ENCODE measurements around the gene CHCHD5. TPM values are rescaled to one million over a fixed set of nuclear protein-coding genes. Genes with fewer than 3 reads are reported as not detected.

CHCHD5 gene
- total RNA-seq, 4 donors from 2014 or later: 16.6 to 31.2 (median 18.4) TPM

GRCh38 chr2:112629224-112629623 lies 44.8 kb downstream of the CHCHD5 start:
- H3K4me1 ChIP-seq: peaks cover 24 to 63% (median 44%) of the 10 kb centered on the region in 3 donors
- DNase-seq: no peak
- H3K4me3 ChIP-seq: no peak overlapping the region
- no peak for TF ChIP-seq CTCF (IDR thresholded peaks at IDR 0.05)
- peaks cover 0 to 2% (median 0%) of the 10 kb centered on the region in 4 donors for H3K27me3 ChIP-seq
- H3K9me3 ChIP-seq: no peaks in the 10 kb centered on the region
- 77 to 82% methylated on average over 6 of the region's 6 CpGs for WGBS, 2 donors
- H3K27ac ChIP-seq: no peak overlapping the region
- H3K36me3 ChIP-seq: no peaks in the 10 kb centered on the region
- intact Hi-C loops (cut with DNase I): no loop called here

GRCh38 chr2:112629823-112630222 lies 45.4 kb downstream of the CHCHD5 start:
- no peak for DNase-seq
- no peak overlapping the region for H3K4me3 ChIP-seq
- H3K36me3 ChIP-seq: no peaks in the 10 kb centered on the region
- no peak overlapping the region for H3K27ac ChIP-seq
- intact Hi-C loops (cut with DNase I): no loop called here
- no peaks in the 10 kb centered on the region for H3K9me3 ChIP-seq
- WGBS, 2 donors: 79 to 91% methylated on average over 8 of the region's 8 CpGs
- peaks cover 0 to 6% (median 0%) of the 10 kb centered on the region in 4 donors for H3K27me3 ChIP-seq
- H3K4me1 ChIP-seq: peaks cover 24 to 57% (median 38%) of the 10 kb centered on the region in 3 donors
- TF ChIP-seq CTCF (IDR thresholded peaks at IDR 0.05) (no peak), POLR2A (IDR thresholded peaks at IDR 0.05) (no peak)

GRCh38 chr2:112630268-112630667 lies 45.9 kb downstream of the CHCHD5 start:
- Histone ChIP-seq H3K9me3 (no peaks in the 10 kb centered on the region), H3K4me1 (peaks cover 24 to 53% (median 34%) of the 10 kb centered on the region in 3 donors), H3K4me3 (no peak overlapping the region), H3K27ac (no peak overlapping the region), H3K27me3 (peaks cover 0 to 6% (median 0%) of the 10 kb centered on the region in 4 donors), H3K36me3 (no peaks in the 10 kb centered on the region)
- 51 to 61% methylated on average over 4 of the region's 4 CpGs for WGBS, 2 donors
- intact Hi-C loops (cut with DNase I): no loop called here
- TF ChIP-seq POLR2A (IDR thresholded peaks at IDR 0.05): no peak
- TF ChIP-seq CTCF (IDR thresholded peaks at IDR 0.05): no peak
- DNase-seq: no peak

- DNase-seq: no peak
- intact Hi-C loops (cut with DNase I): no loop called here
- H3K9me3 ChIP-seq: no peaks in the 10 kb centered on the region
Observed at GRCh38 chr2:112633708-112634107, 49.3 kb downstream of the CHCHD5 start.

More at GRCh38 chr2:112633708-112634107, 49.3 kb downstream of the CHCHD5 start:
- no peak overlapping the region for H3K27ac ChIP-seq
- no peak for TF ChIP-seq CTCF (IDR thresholded peaks at IDR 0.05)
- no peak for TF ChIP-seq POLR2A (IDR thresholded peaks at IDR 0.05)
- H3K4me1 ChIP-seq: peaks cover 7 to 24% (median 8%) of the 10 kb centered on the region in 3 donors
- H3K27me3 ChIP-seq: peaks cover 0 to 6% (median 0%) of the 10 kb centered on the region in 4 donors
- no peaks in the 10 kb centered on the region for H3K36me3 ChIP-seq
- WGBS, 2 donors: 94 to 96% methylated on average over 5 of the region's 5 CpGs
- no peak overlapping the region for H3K4me3 ChIP-seq
